HG03469 (cell line): ENCODE data around the gene VSTM2L.
"Not testable (repeated sequence)": the region's sequence is repeated elsewhere in the genome, so short reads cannot be mapped to it uniquely, and the experiment has no call there.

ENCODE experiments used
- ATAC-seq: cut with Tn5 transposase; IDR thresholded peaks from one replicate; pipeline ENCODE4 v1.9.1; 2021; ENCODE audit warnings: mild to moderate bottlenecking, moderate library complexity, moderate number of reproducible peaks; ENCODE audit not compliant: unreplicated experiment

Gene VSTM2L

DNA sequence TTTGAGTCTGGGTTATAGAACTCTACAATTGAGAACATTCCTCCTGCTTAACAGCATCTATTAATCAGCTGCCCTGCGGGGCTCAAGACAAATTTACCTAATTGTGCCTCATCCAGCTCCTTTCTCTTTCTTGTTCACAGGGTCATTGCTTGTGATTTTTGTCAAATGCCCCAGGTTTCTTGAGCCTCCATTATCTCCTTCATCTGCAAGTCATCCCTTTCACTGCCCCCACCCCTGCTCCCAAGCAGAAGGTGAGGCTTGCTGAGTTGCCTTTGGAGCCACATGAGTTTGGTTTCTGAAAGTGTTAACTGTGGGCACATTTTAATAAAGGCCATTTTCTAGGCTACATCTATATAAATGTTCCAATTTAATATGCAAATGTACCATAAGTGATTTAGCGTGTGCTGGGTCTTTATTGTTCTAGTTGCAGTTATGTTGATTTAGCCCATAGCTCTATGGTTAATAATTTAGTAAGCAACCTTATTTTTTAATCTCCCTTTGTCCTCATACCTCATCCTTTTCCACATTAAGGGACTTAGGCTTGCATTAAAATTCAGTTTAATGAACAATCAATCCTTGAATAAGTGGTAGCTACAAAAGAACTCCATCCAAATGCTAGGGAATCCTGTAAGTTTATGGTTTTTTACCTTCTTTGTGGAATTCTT lies 56.1 kb downstream of the VSTM2L start:
- no peak for ATAC-seq

DNA sequence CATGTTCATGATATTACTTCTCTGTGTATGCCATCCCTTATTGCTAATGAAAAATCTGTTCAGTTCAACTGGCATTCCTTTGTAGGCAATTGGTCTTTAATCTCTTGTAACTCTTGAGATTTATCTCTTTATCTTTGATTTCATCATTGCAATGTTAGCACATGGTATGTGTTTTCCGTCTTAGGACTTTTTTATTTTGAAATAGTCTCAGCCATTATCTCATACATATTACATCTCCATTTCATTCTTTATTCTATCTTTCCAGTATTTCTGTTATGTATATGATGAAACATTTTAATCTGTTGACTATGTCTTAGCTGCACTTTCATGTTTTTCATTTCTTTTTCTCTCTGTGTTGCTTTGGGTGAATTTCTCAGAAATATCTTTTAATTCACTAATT lies 58.1 kb downstream of the VSTM2L start:
- ATAC-seq = no peak

DNA sequence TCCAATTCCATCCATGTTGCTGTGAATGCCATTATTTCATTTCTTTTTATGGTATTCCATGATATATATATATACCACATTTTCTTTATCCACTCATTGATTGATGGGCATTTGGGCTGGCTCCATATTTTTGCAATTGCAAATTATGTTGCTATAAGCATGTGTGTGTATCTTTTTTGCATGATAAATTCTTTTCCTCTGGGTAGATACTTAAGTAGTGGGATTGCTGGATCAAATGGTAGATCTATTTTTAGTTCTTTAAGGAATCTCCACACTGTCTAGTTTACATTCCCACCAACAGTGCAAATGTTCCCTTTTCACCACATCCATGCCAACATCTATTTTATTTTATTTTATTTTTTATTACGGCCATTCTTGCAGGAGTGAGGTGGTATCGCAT lies 60.6 kb downstream of the VSTM2L start:
- not testable (repeated sequence) for ATAC-seq

DNA sequence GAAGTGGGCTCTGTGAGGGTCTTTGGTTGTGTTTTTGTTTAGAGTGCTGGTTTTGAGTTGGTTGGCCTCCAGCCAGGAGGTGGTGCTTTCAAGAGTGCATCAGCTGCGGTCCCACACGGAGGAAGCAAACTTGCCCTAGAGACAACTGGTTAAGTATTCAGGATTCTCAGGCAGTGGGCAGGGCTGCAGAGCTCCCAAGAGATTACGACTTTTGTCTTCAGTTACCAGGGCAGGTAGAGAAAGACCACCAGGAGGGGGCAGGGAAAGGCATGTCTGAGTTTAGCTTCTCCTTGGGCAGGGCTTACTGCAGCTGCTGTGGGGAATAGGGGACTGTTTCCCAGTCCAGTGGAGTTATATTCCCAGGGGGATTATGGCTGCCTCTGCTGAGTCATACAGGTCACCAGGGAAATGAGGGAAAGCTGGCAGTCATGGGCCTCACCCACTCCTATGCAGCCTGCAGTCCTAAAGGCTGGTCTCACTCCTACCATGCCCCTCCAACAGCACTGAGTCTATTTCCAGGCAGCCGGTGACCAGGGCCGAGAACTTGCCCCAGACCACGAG lies 66.0 kb downstream of the VSTM2L start:
- ATAC-seq = no peak

- ATAC-seq = no peak
Measured at GRCh38 chr20:37969949-37970855, 67.3 kb downstream of the VSTM2L start.

DNA sequence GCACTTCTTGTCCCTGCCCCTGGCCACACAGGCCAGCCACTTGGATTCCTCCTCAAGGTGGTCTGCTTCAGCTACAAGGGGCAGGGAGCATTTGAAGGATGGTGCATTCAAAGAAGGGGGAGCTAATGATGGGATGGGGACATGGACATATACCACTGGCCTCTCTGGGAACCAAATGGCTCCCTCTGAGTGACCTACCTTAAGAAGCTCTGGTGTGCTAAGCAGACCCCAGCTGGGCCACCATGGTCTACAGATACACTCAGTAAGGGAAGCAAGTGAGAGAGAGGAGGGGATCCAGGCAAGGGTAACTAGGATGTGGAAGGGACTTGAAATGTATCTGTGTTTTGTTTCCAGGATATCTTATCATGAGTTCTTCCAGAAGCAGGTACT lies 67.9 kb downstream of the VSTM2L start:
- no peak for ATAC-seq

- no peak for ATAC-seq
Measured at GRCh38 chr20:37971561-37972127, 68.7 kb downstream of the VSTM2L start.

DNA sequence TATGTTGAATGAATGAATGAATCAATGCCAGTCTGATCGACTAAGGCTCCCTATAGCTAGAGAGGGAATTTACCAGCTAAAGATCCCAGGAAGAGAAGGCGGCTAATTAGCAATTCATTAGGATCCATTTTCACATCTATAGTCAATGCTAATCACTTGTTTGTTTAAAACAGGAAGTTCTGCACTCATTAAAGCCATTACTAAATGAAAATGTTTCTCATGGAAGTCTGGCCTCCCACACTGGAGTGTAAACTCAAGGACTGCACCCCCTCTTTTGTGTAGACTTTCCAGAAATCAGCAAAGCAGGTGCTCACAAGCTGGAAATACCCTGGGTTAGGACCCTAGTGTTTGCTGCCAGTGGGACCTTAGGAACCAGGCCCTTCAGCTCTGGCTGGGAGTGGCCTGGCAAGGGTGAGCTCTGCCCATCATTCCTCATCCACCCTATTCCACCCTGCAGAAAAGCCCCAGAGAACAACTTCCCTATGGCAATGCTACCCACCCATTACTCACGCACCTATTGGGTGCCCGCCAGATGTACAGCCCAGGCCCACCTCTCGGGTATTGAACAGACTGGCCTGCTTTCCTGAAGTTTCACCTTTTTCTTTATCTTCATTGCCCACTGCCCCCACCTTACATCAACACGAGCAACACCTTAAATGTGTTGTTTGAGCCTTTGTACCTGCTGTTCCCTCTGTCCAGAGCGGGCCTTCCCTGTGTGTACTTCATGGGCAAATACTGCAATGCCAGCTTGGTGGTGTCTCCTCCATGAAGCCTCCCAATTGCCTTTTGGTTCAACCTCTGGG lies 69.5 kb downstream of the VSTM2L start:
- ATAC-seq = no peak

DNA sequence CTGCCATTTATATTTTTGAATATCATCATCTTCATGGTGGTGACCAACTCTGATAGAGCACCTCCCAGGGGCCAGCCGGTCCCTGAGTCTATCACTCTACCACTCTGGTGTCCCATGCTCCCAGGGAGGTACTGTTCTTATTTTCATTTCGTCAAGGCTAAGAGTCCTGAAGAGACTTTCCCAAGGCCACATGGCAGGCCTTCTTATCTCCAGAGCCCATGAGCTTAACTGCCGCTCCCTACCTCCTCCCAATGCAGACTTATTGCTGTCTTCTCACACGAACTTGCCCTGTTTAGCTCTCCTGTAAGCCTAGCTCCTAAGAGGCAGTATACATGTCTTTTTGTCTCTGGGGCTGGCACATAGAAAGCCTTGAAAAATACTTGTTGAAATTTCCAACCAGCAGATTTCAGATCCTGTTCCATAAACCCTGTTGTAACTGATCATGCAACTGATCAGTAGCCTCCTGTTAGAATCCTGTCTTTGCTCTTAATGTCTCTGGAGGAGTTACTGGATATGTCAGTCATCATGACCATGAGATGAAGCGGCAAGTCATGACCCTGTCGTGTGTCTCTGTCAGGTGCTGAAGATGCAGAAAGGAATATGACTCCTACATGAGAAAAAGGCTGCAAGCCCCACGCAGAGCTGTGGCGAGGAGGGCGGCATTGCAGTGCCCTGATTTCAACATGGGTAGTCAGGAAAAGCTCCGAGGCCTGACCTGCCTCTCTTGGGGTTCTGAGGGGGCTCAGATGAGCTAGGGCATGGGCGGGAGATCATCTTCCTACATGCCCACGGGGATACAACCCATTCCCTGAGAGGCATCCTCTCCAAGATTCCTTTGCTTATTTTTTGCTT lies 70.4 kb downstream of the VSTM2L start:
- no peak for ATAC-seq

DNA sequence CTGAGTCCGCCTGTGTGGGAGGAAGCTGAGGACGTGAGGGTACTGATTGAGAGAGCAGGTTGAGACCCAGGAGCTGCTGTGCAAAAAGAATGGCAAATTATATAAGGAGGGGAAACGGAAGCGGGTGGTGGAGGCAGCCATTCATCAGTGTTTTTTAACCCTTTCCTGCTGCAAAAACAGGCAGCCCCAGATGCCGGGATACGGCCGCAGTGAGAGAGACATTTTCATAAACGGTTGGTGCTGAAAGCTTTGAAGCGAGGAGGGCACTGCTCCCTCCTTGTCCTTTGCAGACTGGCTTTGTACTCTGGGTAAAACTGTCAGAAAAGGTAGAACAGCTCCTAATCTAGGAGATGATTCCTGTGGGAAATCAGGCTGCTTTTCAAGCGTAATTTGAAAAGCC lies 74.0 kb downstream of the VSTM2L start:
- no peak for ATAC-seq

DNA sequence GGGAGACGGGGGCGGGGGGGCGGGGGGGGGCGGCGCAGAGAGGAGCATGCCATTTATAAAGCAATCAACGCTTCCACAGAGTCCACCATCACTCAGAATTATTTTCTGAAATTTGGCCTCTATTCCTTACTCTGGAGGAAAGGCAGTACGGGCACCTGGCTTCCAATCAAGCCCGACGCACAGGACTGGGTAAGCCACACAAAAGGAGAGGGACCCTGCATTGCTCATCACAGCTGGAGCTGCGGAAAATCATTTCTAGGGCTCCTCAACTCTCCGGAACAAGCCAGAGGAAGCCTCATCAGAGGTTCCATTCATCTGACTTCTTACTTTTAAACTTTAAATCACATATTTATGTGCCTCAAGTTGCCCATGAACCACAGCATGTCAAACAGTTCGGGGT lies 74.4 kb downstream of the VSTM2L start:
- no peak for ATAC-seq

- ATAC-seq = no peak
Measured at GRCh38 chr20:37977786-37978185, 74.9 kb downstream of the VSTM2L start.

GRCh38 chr20:37979021-37979985 lies 76.4 kb downstream of the VSTM2L start:
- ATAC-seq = no peak

DNA sequence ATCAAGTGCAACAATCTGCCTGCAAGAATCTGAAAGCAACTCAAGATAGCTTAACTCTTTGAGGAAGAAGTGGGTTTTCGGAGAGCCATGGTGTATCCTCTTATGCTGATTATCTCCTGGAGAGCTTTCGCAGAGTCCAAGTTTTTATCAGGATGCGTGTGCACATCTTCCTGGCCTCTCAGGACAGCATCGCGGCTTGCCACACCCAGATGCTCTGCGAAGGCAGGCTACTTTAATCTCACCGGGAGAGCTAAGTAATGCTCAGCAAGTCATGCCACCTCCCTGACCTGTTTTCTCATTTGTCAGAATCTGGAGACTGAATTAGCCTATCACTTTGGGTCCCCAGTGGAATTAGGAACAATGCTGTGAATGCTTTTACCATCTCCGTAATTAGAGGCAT lies 77.5 kb downstream of the VSTM2L start:
- no peak for ATAC-seq

DNA sequence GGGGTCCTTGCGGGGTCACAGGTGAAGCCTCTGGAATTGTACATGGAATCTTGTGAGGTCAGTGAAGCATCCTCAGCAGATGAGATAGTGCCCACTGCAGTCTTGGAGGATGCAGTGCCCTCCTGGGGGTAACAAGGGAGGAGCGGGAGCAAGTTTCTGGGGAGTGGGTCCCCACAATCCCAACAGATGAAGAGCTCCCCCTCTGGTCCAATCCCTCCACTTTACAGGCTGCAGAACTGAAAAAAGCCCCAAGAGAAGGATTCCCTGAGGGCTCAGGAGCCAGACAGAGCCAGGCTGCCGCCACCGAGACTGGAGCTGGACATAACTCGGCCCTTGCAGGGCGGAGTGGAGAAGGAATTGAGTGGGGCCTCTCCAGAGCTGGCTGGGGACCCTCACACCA lies 77.9 kb downstream of the VSTM2L start:
- no peak for ATAC-seq

- ATAC-seq = no peak
Measured at GRCh38 chr20:37981568-37981967, 78.6 kb downstream of the VSTM2L start.

DNA sequence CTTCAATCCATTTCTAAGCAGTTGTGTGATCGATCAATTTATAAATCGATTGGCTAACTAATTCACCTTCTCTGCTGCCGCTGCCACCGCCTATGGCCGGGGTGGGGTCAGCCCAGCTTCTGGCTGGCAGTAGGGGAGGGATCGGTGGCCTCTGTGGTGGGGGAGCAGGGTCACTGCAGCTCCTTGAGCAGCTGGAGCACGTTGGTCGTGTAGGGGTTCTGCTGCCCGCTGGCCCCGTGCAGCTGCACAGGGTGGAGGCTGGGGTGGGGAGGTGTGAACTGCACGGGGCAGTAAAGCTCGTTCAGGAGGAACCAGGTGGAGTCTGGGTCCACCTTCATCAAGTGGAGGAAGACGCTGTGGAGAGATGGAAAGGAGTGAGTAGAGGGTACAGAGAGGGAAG lies 80.4 kb downstream of the VSTM2L start:
- no peak for ATAC-seq

- no peak for ATAC-seq
Measured at GRCh38 chr20:37984018-37984785, 81.3 kb downstream of the VSTM2L start.
